Measurements from ENCODE around the gene ARFGAP1. TPM values are rescaled to one million over a fixed set of nuclear protein-coding genes. Genes with fewer than 3 reads are reported as not detected.

ARFGAP1 gene
- total and polyA plus RNA-seq, 2 donors (not counting 3 experiments of a cell fraction or from before 2014, with no cell fraction given): 93.7 to 126 TPM

GRCh38 chr20:63336232-63336752 is 63.7 kb downstream of the ARFGAP1 start:
- no peaks in the 10 kb centered on the region for H3K9me3 ChIP-seq (replicated peaks; ENCODE audit: control insufficient read depth, insufficient read depth, low read length)
- H3K27me3 ChIP-seq (ENCODE audit: control insufficient read depth in 2 of 2, insufficient read depth in 2 of 2, low read length in 2 of 2): no peaks in the 10 kb centered on the region
- no peaks in the 10 kb centered on the region for H3K4me1 ChIP-seq (ENCODE audit: control insufficient read depth, extremely low read depth, insufficient read depth, low read length)
- no peaks in the 10 kb centered on the region for H4K20me1 ChIP-seq (replicated peaks; ENCODE audit: control insufficient read depth, extremely low read depth, insufficient read depth, low read length)
- H3K9ac ChIP-seq (replicated peaks; ENCODE audit: extremely low read depth, insufficient read depth, low read length): no peak overlapping the region
- DNase-seq (ENCODE audit: low read depth, low spot score) (no peak), FAIRE-seq (no peak)
- TF ChIP-seq FOS (IDR thresholded peaks at IDR 0.05; ENCODE audit: borderline replicate concordance, insufficient read depth, low read length): no peak
- no peak for TF ChIP-seq MAX (IDR thresholded peaks at IDR 0.05; ENCODE audit: insufficient read depth, insufficient read length)
- TF ChIP-seq EZH2 (IDR thresholded peaks at IDR 0.05; ENCODE audit: borderline replicate concordance, low read depth, low read length, severe bottlenecking): no peak
- no peak for TF ChIP-seq POLR2AphosphoS5 (IDR thresholded peaks at IDR 0.05; ENCODE audit: insufficient read depth, low read depth, low read length)
- no peak for TF ChIP-seq GATA2 (IDR thresholded peaks at IDR 0.05; ENCODE audit: insufficient read depth, insufficient read length, low read depth, low read length)
- TF ChIP-seq JUN (IDR thresholded peaks at IDR 0.05; ENCODE audit: borderline replicate concordance, insufficient read depth, insufficient read length, low read depth): no peak
- TF ChIP-seq CTCF (IDR thresholded peaks at IDR 0.05; ENCODE audit: extremely low read depth in 1 of 2, insufficient read depth in 1 of 2, low read depth in 1 of 2, low read length in 2 of 2): no peak
- TF ChIP-seq MYC (IDR thresholded peaks at IDR 0.05; ENCODE audit: low read depth, low read length): no peak
- no peak for TF ChIP-seq POLR2A (IDR thresholded peaks at IDR 0.05; ENCODE audit: low read depth, low read length)
- H2AFZ ChIP-seq (ENCODE audit: low read depth, low read length): no peak overlapping the region
- BruUV-seq (replicated peaks): no TSS peak
- POLR2A ChIA-PET: no interaction called here
- CTCF ChIA-PET: no interaction called here
- intact Hi-C loops (cut with micrococcal nuclease): no loop called here
- dilution Hi-C loops (cut with MboI; ENCODE audit: extremely low pct_ligation_motif_present, low sequenced_read_pairs): no loop called here
- no peak overlapping the region for H3K4me2 ChIP-seq (ENCODE audit: insufficient read depth, low read length)
- no peaks in the 10 kb centered on the region for H3K36me3 ChIP-seq (ENCODE audit: control insufficient read depth in 2 of 2, extremely low read depth in 1 of 2, insufficient read depth in 2 of 2, low read length in 2 of 2)
- H3K4me3 ChIP-seq (replicated peaks in 1 of 3; ENCODE audit: insufficient read depth in 1 of 3, low read depth in 1 of 3, low read length in 3 of 3): no peak overlapping the region
- H3K9me1 ChIP-seq (replicated peaks; ENCODE audit: control insufficient read depth, extremely low read depth, insufficient read depth, low read length): no peaks in the 10 kb centered on the region
- no peak overlapping the region for H3K27ac ChIP-seq (ENCODE audit: insufficient read depth, low read depth, low read length)
- no peaks in the 10 kb centered on the region for H3K79me2 ChIP-seq (ENCODE audit: control insufficient read depth, insufficient read depth, low read length)
